Transverse colon (tissue), 4 donors: ENCODE data around the gene POLR2E.

ENCODE experiments used
- EP300 ChIP-seq: sonication (generic); formaldehyde crosslinking; IDR thresholded peaks from one replicate; pipeline ENCODE4 v1.6.1; 2017; ENCODE audit warnings: antibody characterized with exemption, low read depth
- POLR2A ChIP-seq: fragments of 450-650 bp; IDR thresholded peaks from one replicate; pipeline ENCODE4 v1.6.1; 2016; ENCODE audit warnings: antibody characterized with exemption, mild to moderate bottlenecking, moderate library complexity
- POLR2AphosphoS5 ChIP-seq, 3 donors: sonication (generic); formaldehyde crosslinking; IDR thresholded peaks; one replicate each; pipeline ENCODE4 v1.6.1; 2016; ENCODE audit warnings: antibody characterized with exemption in 3 of 3
- TF ChIP-seq, protein P1 (sequence below), 5 experiments: fragments of 200-600 bp in 3 of 5; fragments of 450-650 bp in 2 of 5; sonication (generic) in 3 of 5; IDR thresholded peaks; 1 replicate in 2 of 5; 2 replicates in 3 of 5; pipeline ENCODE4 v1.5.1; 2016 to 2017; ENCODE audit warnings: antibody characterized with exemption in 5 of 5, inconsistent platforms in 3 of 5, mild to moderate bottlenecking in 2 of 5, moderate library complexity in 1 of 5

GRCh38 chr19:1051791-1052190 is 43.4 kb downstream of the POLR2E start:
- TF ChIP-seq, protein P1, sequence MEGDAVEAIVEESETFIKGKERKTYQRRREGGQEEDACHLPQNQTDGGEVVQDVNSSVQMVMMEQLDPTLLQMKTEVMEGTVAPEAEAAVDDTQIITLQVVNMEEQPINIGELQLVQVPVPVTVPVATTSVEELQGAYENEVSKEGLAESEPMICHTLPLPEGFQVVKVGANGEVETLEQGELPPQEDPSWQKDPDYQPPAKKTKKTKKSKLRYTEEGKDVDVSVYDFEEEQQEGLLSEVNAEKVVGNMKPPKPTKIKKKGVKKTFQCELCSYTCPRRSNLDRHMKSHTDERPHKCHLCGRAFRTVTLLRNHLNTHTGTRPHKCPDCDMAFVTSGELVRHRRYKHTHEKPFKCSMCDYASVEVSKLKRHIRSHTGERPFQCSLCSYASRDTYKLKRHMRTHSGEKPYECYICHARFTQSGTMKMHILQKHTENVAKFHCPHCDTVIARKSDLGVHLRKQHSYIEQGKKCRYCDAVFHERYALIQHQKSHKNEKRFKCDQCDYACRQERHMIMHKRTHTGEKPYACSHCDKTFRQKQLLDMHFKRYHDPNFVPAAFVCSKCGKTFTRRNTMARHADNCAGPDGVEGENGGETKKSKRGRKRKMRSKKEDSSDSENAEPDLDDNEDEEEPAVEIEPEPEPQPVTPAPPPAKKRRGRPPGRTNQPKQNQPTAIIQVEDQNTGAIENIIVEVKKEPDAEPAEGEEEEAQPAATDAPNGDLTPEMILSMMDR (IDR thresholded peaks at IDR 0.05), result no peak
- no peak for TF ChIP-seq POLR2A
- TF ChIP-seq POLR2AphosphoS5 (IDR thresholded peaks at IDR 0.05), result no peak
- TF ChIP-seq EP300, result no peak
